Spleen (tissue), 7 donors: ENCODE results near the gene FDPS.

Experiments
- POLR2A ChIP-seq, 3 donors: fragments of 450-650 bp; IDR thresholded peaks; one replicate each; pipeline ENCODE4 v1.5.1; 2017; ENCODE audit warnings: antibody characterized with exemption in 3 of 3, mild to moderate bottlenecking in 1 of 3
- POLR2AphosphoS5 ChIP-seq, 3 donors: sonication (generic); formaldehyde crosslinking; IDR thresholded peaks; one replicate each; pipeline ENCODE4 v1.5.1; 2017; ENCODE audit warnings: antibody characterized with exemption in 3 of 3
- TF ChIP-seq, protein P1 (sequence below), 11 experiments: fragments of 200-600 bp in 7 of 11; fragments of 450-650 bp in 4 of 11; sonication (generic) in 4 of 11; IDR thresholded peaks in 8 of 11; conservative IDR thresholded peaks in 3 of 11; 1 replicate in 7 of 11; 2 replicates in 4 of 11; pipeline versions ENCODE4 v1.4.0 to v1.8.0; 2016 to 2021; ENCODE audit warnings: antibody characterized with exemption in 11 of 11, inconsistent platforms in 4 of 11, mild to moderate bottlenecking in 1 of 11
- donor health status: DM: no; HTN: no; CAD: no; lungs with moderate emphysema.
- donor health status: DM: no; HTN: no; CAD: no.
- donor health status: DM: no; HTN: no; CAD: no.

GRCh38 chr1:155320252-155320651, 11.6 kb downstream of the FDPS start:
- TF ChIP-seq, protein P1, sequence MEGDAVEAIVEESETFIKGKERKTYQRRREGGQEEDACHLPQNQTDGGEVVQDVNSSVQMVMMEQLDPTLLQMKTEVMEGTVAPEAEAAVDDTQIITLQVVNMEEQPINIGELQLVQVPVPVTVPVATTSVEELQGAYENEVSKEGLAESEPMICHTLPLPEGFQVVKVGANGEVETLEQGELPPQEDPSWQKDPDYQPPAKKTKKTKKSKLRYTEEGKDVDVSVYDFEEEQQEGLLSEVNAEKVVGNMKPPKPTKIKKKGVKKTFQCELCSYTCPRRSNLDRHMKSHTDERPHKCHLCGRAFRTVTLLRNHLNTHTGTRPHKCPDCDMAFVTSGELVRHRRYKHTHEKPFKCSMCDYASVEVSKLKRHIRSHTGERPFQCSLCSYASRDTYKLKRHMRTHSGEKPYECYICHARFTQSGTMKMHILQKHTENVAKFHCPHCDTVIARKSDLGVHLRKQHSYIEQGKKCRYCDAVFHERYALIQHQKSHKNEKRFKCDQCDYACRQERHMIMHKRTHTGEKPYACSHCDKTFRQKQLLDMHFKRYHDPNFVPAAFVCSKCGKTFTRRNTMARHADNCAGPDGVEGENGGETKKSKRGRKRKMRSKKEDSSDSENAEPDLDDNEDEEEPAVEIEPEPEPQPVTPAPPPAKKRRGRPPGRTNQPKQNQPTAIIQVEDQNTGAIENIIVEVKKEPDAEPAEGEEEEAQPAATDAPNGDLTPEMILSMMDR (IDR thresholded peaks at IDR 0.05 in 8 of 11, conservative IDR thresholded peaks at IDR 0.05 in 3 of 11) = no peak
- TF ChIP-seq POLR2A (IDR thresholded peaks at IDR 0.05) (no peak), POLR2AphosphoS5 (IDR thresholded peaks at IDR 0.05) (no peak)
